Measurements from ENCODE around the gene STX4. TPM values are rescaled to one million over a fixed set of nuclear protein-coding genes. Genes with fewer than 3 reads are reported as not detected.
"Not testable (repeated sequence)": the region's sequence is repeated elsewhere in the genome, so short reads cannot be mapped to it uniquely, and the experiment has no call there.

Gene STX4
- total RNA-seq, 1 donor from 2014 or later = 17.5 TPM

GRCh38 chr16:30998852-30999761, 34.3 kb upstream of the STX4 start:
- DNase-seq (ENCODE audit: low read depth in 2 of 2) = no peak

DNA sequence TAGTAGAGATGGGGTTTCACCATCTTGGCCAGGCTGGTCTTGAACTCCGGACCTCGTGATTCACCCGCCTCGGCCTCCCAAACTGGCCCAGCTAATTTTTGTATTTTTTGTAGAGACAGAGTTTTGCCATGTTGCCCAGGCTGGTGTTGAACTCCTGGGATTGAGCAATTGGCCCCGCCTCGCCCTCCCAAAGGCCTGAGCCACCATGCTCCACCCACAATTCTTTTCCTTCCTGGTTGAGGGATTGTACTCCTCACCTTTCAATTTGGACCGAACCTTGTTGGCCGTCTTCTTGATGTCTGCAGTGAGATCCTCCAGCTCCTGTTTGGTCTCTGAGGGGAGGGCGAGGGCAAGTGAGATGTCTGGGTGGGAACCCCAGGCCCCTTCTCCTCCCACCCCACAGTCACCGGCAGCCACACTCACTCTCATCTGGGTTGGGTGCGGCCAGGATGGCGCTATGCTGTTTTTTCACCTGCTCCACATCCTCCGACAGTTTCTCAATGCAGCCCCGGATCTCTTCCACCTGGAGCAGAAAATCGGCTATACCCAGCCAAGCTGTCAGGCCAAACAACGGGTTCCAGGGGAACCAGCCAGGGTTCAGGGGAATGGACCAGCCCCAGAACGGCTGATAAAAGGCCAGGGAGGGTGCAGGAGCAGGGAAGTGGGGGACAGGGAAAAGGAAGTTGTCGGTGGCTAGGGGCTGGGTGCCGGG, 32.5 kb upstream of the STX4 start:
- DNase-seq (ENCODE audit: low read depth in 2 of 2) = no peak

GRCh38 chr16:31001507-31002249, 31.7 kb upstream of the STX4 start:
- no peak for DNase-seq (ENCODE audit: low read depth in 2 of 2)

- no peak for DNase-seq (ENCODE audit: low read depth in 2 of 2)
Measured at GRCh38 chr16:31002250-31002700, 31.1 kb upstream of the STX4 start.

- no peak for DNase-seq (ENCODE audit: low read depth in 2 of 2)
Measured at GRCh38 chr16:31002862-31003341, 30.5 kb upstream of the STX4 start.

GRCh38 chr16:31003744-31004143, 29.6 kb upstream of the STX4 start:
- no peak for DNase-seq (ENCODE audit: low read depth in 2 of 2)

GRCh38 chr16:31004658-31005057, 28.7 kb upstream of the STX4 start:
- no peak for DNase-seq (ENCODE audit: low read depth in 2 of 2)

GRCh38 chr16:31005350-31006085, 27.8 kb upstream of the STX4 start:
- DNase-seq (ENCODE audit: low read depth in 2 of 2) = no peak

- DNase-seq (ENCODE audit: low read depth in 2 of 2) = no peak
Measured at GRCh38 chr16:31006086-31006385, 27.3 kb upstream of the STX4 start.

DNA sequence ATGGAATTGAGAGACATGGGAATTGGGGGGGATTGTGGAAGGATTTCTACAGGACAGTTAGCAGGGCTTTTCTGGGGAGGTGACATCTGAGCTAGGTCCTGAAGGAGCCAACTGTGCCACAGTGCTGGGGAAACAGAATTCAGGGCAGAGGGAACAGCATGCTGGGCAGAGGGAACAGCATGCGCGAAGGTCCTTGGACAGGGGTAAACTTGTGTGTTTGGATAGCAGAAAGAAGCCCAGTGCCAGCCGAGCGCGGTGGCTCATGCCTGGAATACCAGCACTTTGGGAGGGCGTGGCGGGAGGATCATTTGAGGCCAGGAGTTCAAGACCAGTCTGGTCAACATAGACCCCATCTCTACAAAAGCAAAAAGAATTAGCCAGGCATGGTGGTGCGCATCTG, 26.8 kb upstream of the STX4 start:
- DNase-seq (ENCODE audit: low read depth in 2 of 2) = no peak

GRCh38 chr16:31007684-31008083, 25.7 kb upstream of the STX4 start:
- DNase-seq (ENCODE audit: low read depth in 2 of 2) = no peak

DNA sequence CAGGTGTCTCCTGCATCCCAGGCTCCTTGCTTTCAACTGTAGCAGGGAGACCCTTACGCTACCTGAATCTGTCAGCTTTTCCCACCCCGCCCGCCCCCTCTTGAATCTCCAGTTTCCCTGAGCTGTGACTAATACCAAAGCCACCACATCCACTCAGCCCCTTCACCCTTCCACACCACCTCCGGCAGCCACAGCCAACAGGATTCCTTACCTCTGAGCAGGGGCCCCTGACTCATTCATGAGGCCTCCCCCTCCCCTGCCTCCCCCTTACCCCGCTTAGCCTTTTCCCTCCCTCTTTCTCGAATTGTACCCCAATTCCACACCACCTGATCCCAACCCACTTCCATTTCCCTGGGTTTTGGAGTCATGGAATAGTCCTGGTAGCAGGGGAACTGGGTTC, 25.2 kb upstream of the STX4 start:
- DNase-seq (ENCODE audit: low read depth in 2 of 2) = no peak

DNA sequence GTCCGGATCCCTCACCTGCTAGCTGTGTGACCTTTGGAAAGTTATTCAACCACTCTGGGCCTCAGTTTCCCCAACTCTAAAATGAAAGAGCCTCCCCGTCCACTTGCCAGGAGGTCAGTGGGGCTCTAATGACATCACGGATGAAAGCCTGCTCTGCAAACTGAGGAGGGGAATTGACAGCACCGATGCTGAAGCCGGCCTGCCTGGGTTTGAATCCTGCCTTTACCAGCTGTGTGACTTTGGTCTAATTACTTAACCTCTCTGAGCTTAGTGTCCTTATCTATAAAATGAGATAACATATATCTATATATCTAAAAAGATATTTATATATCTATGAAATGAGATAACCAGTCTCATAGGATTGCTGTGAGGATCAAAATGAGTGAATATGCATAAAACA, 24.8 kb upstream of the STX4 start:
- no peak for DNase-seq (ENCODE audit: low read depth in 2 of 2)

DNA sequence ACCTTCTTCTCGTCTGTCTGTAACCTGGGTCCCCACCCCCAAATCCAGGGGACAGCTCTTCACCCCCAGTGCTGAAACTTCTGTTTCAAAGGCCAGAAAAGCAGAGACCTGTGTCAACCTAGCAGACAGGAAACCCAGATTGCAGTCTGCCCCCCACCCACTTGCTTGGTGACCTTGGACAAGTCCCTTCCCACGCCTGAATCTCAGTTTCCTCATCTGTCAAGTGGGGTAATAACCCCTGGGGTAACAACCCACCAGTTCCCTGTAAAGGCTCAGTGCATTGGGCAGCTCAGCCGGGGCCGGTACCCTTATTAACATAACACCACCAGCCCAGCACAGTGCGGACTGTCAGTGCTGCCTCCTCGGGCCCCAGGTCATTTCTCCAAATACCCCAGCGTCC, 24.2 kb upstream of the STX4 start:
- DNase-seq (ENCODE audit: low read depth in 2 of 2) = no peak

GRCh38 chr16:31009894-31010584, 23.3 kb upstream of the STX4 start:
- no peak for DNase-seq (ENCODE audit: low read depth in 2 of 2)

- no peak for DNase-seq (ENCODE audit: low read depth in 2 of 2)
Measured at GRCh38 chr16:31010585-31011325, 22.6 kb upstream of the STX4 start, which contains the start of gene STX1B. TSS of gene STX1B (minus strand) at chr16:31010638. CDS start at chr16:31010396, 242 bp downstream.

DNA sequence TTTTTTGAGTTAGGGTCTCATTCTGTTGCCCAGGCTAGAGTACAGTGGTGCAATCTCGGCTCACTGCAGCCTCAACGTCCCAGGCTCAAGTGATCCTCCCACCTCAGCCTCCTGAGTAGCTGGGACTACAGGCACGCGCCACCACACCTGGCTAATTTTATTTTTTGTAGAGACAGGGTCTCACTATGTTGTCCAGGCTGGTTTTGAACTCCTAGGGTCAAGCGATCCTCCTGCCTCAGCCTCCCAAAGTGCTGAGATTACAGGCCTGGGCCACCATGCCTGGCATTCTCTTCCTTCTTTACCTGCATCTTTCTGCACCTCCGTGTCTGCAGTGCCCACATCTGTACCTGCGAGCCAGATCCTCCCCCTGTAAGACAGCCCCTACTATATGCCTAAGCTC, 21.5 kb upstream of the STX4 start:
- DNase-seq (ENCODE audit: low read depth in 2 of 2) = not testable (repeated sequence)

DNA sequence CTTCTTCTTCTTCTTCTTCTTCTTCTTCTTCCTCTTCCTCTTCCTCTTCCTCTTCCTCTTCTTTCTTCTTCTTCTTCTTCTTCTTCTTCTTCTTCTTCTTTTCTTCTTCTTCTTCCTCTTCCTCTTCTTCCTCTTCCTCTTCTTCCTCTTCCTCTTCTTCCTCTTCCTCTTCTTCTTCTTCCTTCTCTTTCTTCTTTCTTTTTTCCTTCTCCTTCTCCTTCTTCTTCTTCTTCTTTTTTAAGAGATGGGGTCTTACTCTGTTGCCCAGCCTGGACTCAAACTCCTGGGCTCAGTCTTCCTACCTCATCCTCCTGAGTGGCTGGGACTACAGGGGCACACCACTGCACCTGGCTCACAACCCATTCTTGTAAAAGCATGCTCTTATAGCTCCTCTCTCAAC, 20.1 kb upstream of the STX4 start:
- DNase-seq (ENCODE audit: low read depth in 2 of 2) = not testable (repeated sequence)

DNA sequence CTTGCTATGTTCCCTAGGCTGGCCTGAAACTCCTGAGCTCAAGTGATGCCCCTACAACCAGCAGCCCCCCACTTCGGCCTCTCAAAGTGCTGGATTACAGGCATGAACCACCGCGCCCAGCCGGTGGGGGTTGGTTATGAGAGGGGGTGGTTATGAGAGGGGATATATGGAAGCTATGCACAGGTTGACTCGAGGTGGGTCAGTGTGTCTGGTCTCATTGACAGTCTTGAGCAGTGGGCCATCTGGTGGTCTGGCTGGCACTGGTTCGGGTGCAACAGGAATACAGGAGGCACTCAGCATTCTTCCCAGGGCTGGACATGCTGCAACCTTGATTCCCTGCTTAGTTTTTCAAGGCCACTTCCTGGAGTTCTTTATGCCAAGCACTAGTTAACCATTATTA, 17.3 kb upstream of the STX4 start:
- DNase-seq (ENCODE audit: low read depth in 2 of 2) = no peak

DNA sequence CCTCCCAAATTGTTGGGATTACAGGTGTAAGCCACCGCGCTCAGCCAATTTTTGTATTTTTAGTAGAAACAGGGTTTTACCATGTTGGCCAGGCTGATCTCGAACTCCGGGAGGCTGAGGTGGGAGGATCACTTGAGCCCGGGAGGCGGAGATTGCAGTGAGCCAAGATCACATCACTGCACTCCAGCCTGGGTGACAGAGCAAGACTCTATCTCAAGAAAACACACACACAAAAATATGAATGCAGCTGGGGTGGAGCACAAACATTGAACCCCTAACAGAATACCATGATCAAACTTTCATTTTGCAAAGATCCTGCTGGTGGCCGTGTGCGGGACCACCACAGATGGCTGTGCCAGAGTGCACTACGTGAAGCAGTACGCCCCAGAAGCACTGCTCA, 15.6 kb upstream of the STX4 start:
- not testable (repeated sequence) for DNase-seq (ENCODE audit: low read depth in 2 of 2)

All from dermis microvascular lymphatic vessel endothelial cell (primary cell).